Karpas-422 (cell line): ENCODE measurements around the gene PCNX1. TPM values are rescaled to one million over a fixed set of nuclear protein-coding genes. Genes with fewer than 3 reads are reported as not detected.

Source experiments
- DNase-seq: peaks from one replicate; pipeline ENCODE4 v3.0.0-alpha.2; 2015
- H2AFZ ChIP-seq: fragments of 200-600 bp; sonication (generic); 2 replicates; pipeline ENCODE4 v1.6.1; 2014; ENCODE audit warnings: antibody characterized with exemption, low read length, mixed read lengths
- H3K27ac ChIP-seq: fragments of 200-600 bp; sonication (generic); 2 replicates; pipeline ENCODE4 v1.5.1; 2014; ENCODE audit warnings: mild to moderate bottlenecking, low read length, moderate library complexity
- H3K27me3 ChIP-seq: fragments of 200-600 bp; sonication (generic); 2 replicates; pipeline ENCODE4 v1.6.1; 2014; ENCODE audit warnings: low read length, mixed read lengths
- H3K36me3 ChIP-seq: fragments of 200-600 bp; sonication (generic); 2 replicates; pipeline ENCODE4 v1.6.1; 2014; ENCODE audit warnings: low read length, mixed read lengths; ENCODE audit not compliant: insufficient read depth
- H3K4me1 ChIP-seq: fragments of 200-600 bp; sonication (generic); 2 replicates; pipeline ENCODE4 v1.6.1; 2014; ENCODE audit warnings: mild to moderate bottlenecking, low read length, mixed read lengths
- H3K4me2 ChIP-seq: fragments of 200-600 bp; sonication (generic); 2 replicates; pipeline ENCODE4 v1.6.1; 2014; ENCODE audit warnings: low read length, low read depth, mild to moderate bottlenecking; ENCODE audit not compliant: poor library complexity, severe bottlenecking
- H3K4me3 ChIP-seq: fragments of 200-600 bp; sonication (generic); 2 replicates; pipeline ENCODE4 v1.5.1; 2014; ENCODE audit warnings: mild to moderate bottlenecking, antibody characterized with exemption, low read length, mixed read lengths
- H3K79me2 ChIP-seq: fragments of 200-600 bp; sonication (generic); 2 replicates; pipeline ENCODE4 v1.6.1; 2014; ENCODE audit warnings: mild to moderate bottlenecking, low read length, mixed read lengths
- H3K9ac ChIP-seq: fragments of 200-600 bp; sonication (generic); 2 replicates; pipeline ENCODE4 v1.6.0; 2014; ENCODE audit warnings: low read length
- H3K9me2 ChIP-seq: fragments of 200-600 bp; sonication (generic), shearing (Covaris generic); replicated peaks from 2 replicates; pipeline ENCODE4 v1.6.0; 2014; ENCODE audit warnings: mild to moderate bottlenecking, low read length, moderate library complexity; ENCODE audit not compliant: insufficient read depth
- H3K9me3 ChIP-seq: fragments of 300-700, 200-600 bp; sonication (generic); 2 replicates; pipeline ENCODE4 v1.6.1; 2014; ENCODE audit warnings: low read length, mixed read lengths
- H4K20me1 ChIP-seq: fragments of 200-600 bp; sonication (generic); 2 replicates; pipeline ENCODE4 v1.6.1; 2014; ENCODE audit warnings: mild to moderate bottlenecking, antibody characterized with exemption, low read length, low read depth; ENCODE audit not compliant: insufficient read depth
- small RNA-seq: library from RNA; depleted of rRNA; stranded (forward); fragments of <200 nt; gene quantifications from one replicate; pipeline ENCODE3, GENCODE V24; 2014
- total RNA-seq: library from RNA; depleted of rRNA; stranded (reverse); fragments of >200 nt; shearing (Covaris generic); gene quantifications from 2 replicates; pipeline ENCODE4 v1.2.3, GENCODE V29; 2014; ENCODE audit warnings: low replicate concordance; rRNA removed

The PCNX1 gene
- total RNA-seq, 1 experiment from 2014 or later: 58.7 TPM

DNA sequence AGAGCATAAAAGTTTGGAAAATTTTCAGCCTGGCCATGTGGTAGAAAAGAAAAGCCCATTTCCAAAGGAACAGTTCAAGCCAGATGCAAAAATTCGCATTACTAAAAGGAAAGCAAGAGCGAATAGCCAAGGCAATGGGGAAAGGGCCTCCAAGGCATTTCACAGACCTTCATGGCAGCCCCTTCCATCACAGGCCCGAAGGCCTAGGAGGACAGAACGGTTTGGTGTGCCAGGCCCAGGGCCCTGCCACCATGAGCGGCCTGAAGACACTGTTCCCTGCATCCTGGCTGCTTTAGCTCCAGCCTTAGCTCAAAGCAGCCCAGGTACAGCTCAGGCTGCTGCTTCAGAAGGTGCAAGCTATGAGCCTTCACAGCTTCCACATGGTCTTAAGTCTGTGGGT is 243.5 kb downstream of the PCNX1 start:
- H2AFZ ChIP-seq: no peak overlapping the region
- H3K79me2 ChIP-seq: no peaks in the 10 kb centered on the region

GRCh38 chr14:71155743-71156142 is 248.5 kb downstream of the PCNX1 start:
- H3K79me2 ChIP-seq: no peaks in the 10 kb centered on the region
- no peaks in the 10 kb centered on the region for H3K36me3 ChIP-seq
- no peak overlapping the region for H3K4me2 ChIP-seq
- H3K9ac ChIP-seq: no peak overlapping the region
- no peaks in the 10 kb centered on the region for H3K9me2 ChIP-seq
- no peak overlapping the region for H3K27ac ChIP-seq
- no peaks in the 10 kb centered on the region for H4K20me1 ChIP-seq
- H3K9me3 ChIP-seq: peaks cover 5% of the 10 kb centered on the region
- H3K27me3 ChIP-seq: no peaks in the 10 kb centered on the region
- H2AFZ ChIP-seq: no peak overlapping the region
- no peak for DNase-seq
- H3K4me3 ChIP-seq: no peak overlapping the region
- no peaks in the 10 kb centered on the region for H3K4me1 ChIP-seq

More for the DNA sequence above, 243.5 kb downstream of the PCNX1 start:
- Histone ChIP-seq H3K4me2 (no peak overlapping the region), H4K20me1 (no peaks in the 10 kb centered on the region), H3K27ac (no peak overlapping the region), H3K36me3 (no peaks in the 10 kb centered on the region), H3K9me2 (no peaks in the 10 kb centered on the region), H3K4me1 (no peaks in the 10 kb centered on the region), H3K9ac (no peak overlapping the region), H3K4me3 (no peak overlapping the region), H3K27me3 (no peaks in the 10 kb centered on the region), H3K9me3 (peaks cover 11% of the 10 kb centered on the region)
- DNase-seq: no peak

- Histone ChIP-seq H3K4me1 (peaks cover under 1% of the 10 kb centered on the region; the same call in 1 of the 2 replicates), H3K27ac (no peak overlapping the region), H3K4me2 (no peak overlapping the region), H3K9me2 (no peaks in the 10 kb centered on the region), H3K4me3 (no peak overlapping the region), H3K79me2 (no peaks in the 10 kb centered on the region), H3K36me3 (no peaks in the 10 kb centered on the region), H3K9me3 (no peaks in the 10 kb centered on the region), H3K9ac (no peak overlapping the region), H3K27me3 (no peaks in the 10 kb centered on the region), H4K20me1 (no peaks in the 10 kb centered on the region), H2AFZ (no peak overlapping the region)
- DNase-seq: no peak
Observed at GRCh38 chr14:71163050-71163841, 256.0 kb downstream of the PCNX1 start.

DNA sequence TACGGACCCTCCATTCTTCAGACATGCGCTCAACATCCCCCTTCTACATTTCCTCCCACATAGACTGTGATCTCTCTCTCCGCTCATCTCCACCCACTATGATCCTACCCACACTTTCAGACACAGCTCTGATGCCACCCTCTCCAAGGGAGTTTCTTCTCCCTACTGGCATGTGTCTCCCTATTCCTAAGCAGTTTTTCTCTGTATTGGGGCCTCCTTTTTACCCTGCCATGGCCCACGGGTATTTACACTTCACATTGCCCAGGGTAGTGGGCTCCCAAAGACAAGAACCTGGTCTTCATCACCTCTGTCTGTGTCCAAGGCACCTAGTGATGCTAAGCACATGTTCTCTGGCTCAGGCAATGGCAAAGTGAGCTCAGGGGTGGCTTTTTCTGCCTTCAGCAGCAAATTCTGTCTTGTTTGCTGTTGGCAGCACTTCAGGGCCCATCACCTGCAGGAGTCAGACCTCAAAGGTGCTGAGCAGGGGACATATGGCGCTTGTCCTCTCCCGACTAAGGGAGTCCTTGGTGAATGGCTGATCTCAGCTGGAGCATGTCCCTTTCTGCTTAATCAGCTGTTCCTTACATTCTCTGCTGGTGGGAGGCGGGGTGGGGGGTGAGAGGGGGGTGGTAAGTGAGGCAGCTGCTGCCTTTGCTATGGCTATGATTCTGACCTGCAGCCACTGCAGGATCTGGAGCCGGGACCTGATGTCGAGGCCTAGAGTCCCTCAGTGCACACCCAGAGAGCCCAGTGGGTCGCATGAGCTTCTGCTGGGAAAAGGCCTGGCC is 256.8 kb downstream of the PCNX1 start:
- Histone ChIP-seq H2AFZ (no peak overlapping the region), H3K4me2 (no peak overlapping the region), H3K9me2 (no peaks in the 10 kb centered on the region), H4K20me1 (no peaks in the 10 kb centered on the region), H3K4me3 (no peak overlapping the region), H3K36me3 (no peaks in the 10 kb centered on the region), H3K27me3 (no peaks in the 10 kb centered on the region), H3K27ac (no peak overlapping the region), H3K4me1 (peaks cover 8% of the 10 kb centered on the region), H3K9me3 (no peaks in the 10 kb centered on the region), H3K9ac (no peak overlapping the region), H3K79me2 (no peaks in the 10 kb centered on the region)
- DNase-seq: no peak

Small RNA genes lying within 50 kb of the gene (small RNA-seq; reads per million reads assigned to genes)
- gene AC005230.1 (not detected), gene GTF3AP2 (not detected)

Other genes with a start within 250 kb of the PCNX1 start
- gene MAP3K9, start 97.9 kb upstream of the PCNX1 start, total RNA-seq: 17.1 and 19.4 TPM in 2 replicates